Measurements from ENCODE around the gene TRAPPC3L. TPM values are rescaled to one million over a fixed set of nuclear protein-coding genes. Genes with fewer than 3 reads are reported as not detected.
A peak's percentile ranks its signal among the peaks of the same experiment; 100 is the strongest.

Gene TRAPPC3L
- under 0.01 TPM in 1 of 2 replicates, not detected in the other for total RNA-seq

DNA sequence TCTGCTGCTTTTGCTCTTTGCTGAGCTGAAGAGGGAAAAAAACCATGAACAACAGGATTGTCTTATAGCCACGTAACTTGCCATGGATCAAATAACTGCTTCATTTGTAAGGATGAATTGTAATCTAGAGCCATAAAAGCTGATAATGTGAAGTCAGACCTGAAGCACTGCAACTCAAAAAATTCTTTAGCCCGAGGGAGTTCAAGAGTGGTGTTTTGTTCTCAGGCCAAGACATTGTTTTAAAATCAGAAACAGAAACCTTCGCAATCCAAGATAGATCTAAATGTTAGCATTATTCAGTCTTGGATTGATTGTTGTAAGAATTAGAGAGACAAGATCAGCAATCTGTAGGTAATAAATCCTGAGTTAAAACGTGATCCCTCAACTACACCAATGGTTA lies at the start of gene TRAPPC3L:
Gene TRAPPC3L, minus strand, starts transcription at position 34 of the 400 bp plus-strand sequence. CDS start 170 bp downstream, outside the sequence.
- DNase-seq (ENCODE audit: low read depth): no peak
- TF ChIP-seq, protein P1, sequence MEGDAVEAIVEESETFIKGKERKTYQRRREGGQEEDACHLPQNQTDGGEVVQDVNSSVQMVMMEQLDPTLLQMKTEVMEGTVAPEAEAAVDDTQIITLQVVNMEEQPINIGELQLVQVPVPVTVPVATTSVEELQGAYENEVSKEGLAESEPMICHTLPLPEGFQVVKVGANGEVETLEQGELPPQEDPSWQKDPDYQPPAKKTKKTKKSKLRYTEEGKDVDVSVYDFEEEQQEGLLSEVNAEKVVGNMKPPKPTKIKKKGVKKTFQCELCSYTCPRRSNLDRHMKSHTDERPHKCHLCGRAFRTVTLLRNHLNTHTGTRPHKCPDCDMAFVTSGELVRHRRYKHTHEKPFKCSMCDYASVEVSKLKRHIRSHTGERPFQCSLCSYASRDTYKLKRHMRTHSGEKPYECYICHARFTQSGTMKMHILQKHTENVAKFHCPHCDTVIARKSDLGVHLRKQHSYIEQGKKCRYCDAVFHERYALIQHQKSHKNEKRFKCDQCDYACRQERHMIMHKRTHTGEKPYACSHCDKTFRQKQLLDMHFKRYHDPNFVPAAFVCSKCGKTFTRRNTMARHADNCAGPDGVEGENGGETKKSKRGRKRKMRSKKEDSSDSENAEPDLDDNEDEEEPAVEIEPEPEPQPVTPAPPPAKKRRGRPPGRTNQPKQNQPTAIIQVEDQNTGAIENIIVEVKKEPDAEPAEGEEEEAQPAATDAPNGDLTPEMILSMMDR (IDR thresholded peaks at IDR 0.05; ENCODE audit: insufficient read depth, low read depth, low read length): no peak
- no peak within 1 kb of the TSS for H3K4me3 ChIP-seq (ENCODE audit: low read depth, low read length)

DNA sequence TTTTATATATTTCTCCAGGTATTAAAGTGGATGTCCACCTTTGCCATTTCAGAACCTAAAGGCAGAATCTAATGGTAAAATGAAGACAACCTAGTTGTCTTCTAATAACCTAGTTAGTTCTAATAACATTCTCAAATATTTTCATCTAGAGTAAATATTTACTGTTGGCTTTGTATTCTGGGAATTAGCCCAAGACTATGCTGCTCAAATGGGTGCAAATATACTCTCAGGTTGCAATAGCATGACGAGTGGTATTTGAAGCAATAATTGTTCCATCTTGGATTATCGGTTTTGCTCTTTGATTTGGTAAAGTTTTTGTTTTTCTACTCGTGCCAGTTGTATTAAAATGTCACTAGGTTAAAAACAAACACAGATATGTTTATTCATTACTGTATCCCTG lies 49.8 kb upstream of the TRAPPC3L start:
- no peak for DNase-seq (ENCODE audit: low read depth)
- no peak overlapping the region for H3K4me3 ChIP-seq (ENCODE audit: low read depth, low read length)
- TF ChIP-seq, protein P1 (IDR thresholded peaks at IDR 0.05; ENCODE audit: insufficient read depth, low read depth, low read length): no peak

DNA sequence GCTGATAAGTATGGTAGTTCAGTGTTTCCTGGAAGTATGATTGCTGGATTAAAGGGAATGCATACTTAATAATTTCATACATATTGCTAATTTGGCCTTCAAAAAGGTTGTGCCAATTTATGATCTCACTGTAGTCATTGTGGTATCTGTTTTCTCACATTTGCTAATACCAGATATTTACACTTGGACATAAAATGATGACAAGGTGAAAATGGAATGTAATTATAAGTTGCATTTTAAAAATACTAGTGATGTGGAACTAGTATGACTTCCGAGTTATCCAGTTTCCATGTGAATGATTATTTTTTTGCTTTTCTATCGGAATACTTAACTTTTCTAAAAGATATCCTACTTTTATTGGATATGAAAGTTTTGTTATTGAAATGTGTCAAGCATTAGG lies 41.3 kb upstream of the TRAPPC3L start:
- DNase-seq (ENCODE audit: low read depth): no peak
- no peak overlapping the region for H3K4me3 ChIP-seq (ENCODE audit: low read depth, low read length)
- TF ChIP-seq, protein P1 (IDR thresholded peaks at IDR 0.05; ENCODE audit: insufficient read depth, low read depth, low read length): no peak

DNA sequence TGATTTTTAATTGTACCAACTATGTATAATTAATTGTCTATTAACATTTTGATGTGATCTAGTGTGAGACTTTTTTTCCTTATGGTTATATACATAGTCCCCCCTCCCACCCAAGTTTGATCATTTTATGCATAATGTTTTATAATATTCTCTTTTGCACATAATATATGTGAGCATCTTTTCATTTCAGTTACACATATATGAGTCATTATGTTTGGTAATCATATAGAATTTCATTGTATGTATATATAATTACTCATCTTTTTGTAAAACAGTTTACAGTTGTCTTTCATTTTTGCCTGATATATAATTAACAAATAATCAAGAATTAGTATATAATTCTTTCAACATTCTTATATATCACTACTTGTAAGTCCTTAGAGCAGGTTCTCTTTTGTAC lies 40.8 kb upstream of the TRAPPC3L start:
- no peak for DNase-seq (ENCODE audit: low read depth)
- TF ChIP-seq, protein P1 (IDR thresholded peaks at IDR 0.05; ENCODE audit: insufficient read depth, low read depth, low read length): no peak
- no peak overlapping the region for H3K4me3 ChIP-seq (ENCODE audit: low read depth, low read length)

DNA sequence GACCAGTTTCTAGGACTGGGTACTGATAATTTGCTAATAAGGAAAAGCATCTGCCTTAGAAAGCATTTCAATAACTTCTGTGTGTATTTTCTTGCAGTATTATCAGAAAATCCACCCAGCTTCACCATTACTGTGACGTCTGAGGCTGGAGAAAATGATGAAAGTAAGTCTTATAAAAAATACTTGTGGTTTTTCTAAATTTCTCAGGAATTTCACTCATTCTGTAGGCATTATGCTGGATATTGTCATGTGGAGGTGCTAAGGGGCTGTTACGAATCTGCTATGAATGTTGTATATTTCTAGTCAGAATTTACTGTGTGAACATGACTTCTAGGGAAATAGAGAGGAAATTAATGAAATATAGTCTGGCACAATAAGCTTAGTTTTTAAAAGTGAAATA lies 34.7 kb upstream of the TRAPPC3L start:
- no peak overlapping the region for H3K4me3 ChIP-seq (ENCODE audit: low read depth, low read length)
- TF ChIP-seq, protein P1 (IDR thresholded peaks at IDR 0.05; ENCODE audit: insufficient read depth, low read depth, low read length): no peak
- DNase-seq (ENCODE audit: low read depth): peak; percentile 82

DNA sequence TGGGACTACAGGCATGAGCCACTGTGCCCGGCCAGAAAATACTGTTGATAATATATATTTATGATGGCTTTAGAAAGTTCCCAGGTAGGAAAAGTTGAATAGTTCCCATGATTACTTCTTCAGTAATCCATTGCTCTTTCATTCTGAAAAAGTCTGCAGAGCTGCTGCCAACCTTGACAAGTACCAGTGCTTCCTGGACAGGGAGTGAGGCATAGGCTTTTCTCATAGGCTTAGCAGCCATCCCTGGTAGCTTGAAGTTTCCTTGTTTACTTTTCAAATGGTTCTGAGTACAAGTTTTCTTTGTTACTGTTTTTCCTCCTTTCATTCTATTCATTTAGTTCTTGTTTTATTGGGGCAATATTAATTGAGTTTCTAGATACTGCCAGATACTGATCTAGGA lies 33.7 kb upstream of the TRAPPC3L start:
- TF ChIP-seq, protein P1 (IDR thresholded peaks at IDR 0.05; ENCODE audit: insufficient read depth, low read depth, low read length): no peak
- no peak overlapping the region for H3K4me3 ChIP-seq (ENCODE audit: low read depth, low read length)
- peak; percentile 67 for DNase-seq (ENCODE audit: low read depth)

DNA sequence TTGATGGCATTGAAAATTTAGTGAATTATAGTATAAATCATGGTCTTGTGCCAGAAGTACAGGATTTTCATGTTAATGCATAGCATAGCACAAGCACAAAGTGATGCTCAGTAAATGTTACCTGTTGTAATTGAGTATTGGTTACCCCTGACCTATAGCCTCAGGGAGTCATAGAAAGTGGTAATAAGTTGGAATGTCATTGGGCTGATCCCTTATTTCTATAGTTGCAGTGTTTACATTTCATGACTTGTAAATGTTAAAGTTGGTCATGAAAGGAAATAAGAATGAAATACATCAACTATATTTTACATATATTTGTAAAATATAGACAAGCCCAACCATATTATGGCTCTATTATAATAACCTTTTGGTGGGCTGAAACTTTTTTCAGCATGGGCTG lies 32.9 kb upstream of the TRAPPC3L start:
- TF ChIP-seq, protein P1 (IDR thresholded peaks at IDR 0.05; ENCODE audit: insufficient read depth, low read depth, low read length): no peak
- no peak overlapping the region for H3K4me3 ChIP-seq (ENCODE audit: low read depth, low read length)
- no peak for DNase-seq (ENCODE audit: low read depth)
